PC-3 (cell line): ENCODE results near the gene SLIT1. TPM values are rescaled to one million over a fixed set of nuclear protein-coding genes. Genes with fewer than 3 reads are reported as not detected.

Source experiments
- ATAC-seq: fragments of 200-7000 bp; cut with Tn5 transposase; 2 replicates; pipeline ENCODE4 v1.9.1; 2020; ENCODE audit warnings: mild to moderate bottlenecking, moderate library complexity
- BruUV-seq: library from RNA; stranded (reverse); fragments of 400-500 nt; replicated peaks from 2 replicates; lab custom pipeline; 2021; lab: Mats Ljungman, UMichigan
- CTCF ChIA-PET: fragments of 300-600 bp; sonication (Branson Sonifier 250); formaldehyde crosslinking; loops from one replicate; lab custom pipeline; 2022; ENCODE audit warnings: antibody characterized with exemption; lab: Charles Lee
- POLR2A ChIA-PET: fragments of 300-600 bp; sonication (Branson Sonifier 250); formaldehyde crosslinking; loops from one replicate; lab custom pipeline; 2022; ENCODE audit warnings: antibody characterized with exemption; ENCODE audit not compliant: unreplicated experiment; lab: Charles Lee
- DNase-seq: peaks from one replicate; pipeline ENCODE4 v3.0.0-alpha.2; 2015
- H2AFZ ChIP-seq: fragments of 300-600 bp; sonication (generic); 2 replicates; pipeline ENCODE4 v1.6.0; 2016; ENCODE audit warnings: antibody characterized with exemption, low read length
- H3F3A ChIP-seq: fragments of 300-600 bp; sonication (generic); one replicate; pipeline ENCODE4 v1.6.0; 2017; ENCODE audit warnings: antibody characterized with exemption, low read length, control low read depth, mild to moderate bottlenecking; ENCODE audit not compliant: unreplicated experiment
- H3K27ac ChIP-seq: fragments of 300-600 bp; sonication (generic); 2 replicates; pipeline ENCODE4 v1.5.1; 2016; ENCODE audit warnings: mild to moderate bottlenecking, low read length
- H3K27me3 ChIP-seq: fragments of 300-600 bp; sonication (generic); 2 replicates; pipeline ENCODE4 v1.6.1; 2016; ENCODE audit warnings: low read length, mixed read lengths
- H3K36me3 ChIP-seq: fragments of 300-600 bp; sonication (generic); 2 replicates; pipeline ENCODE4 v1.6.1; 2016; ENCODE audit warnings: low read depth, mixed run types, low read length, mixed read lengths
- H3K4me1 ChIP-seq: fragments of 300-600 bp; sonication (generic); 2 replicates; pipeline ENCODE4 v1.5.1; 2016; ENCODE audit warnings: low read length; ENCODE audit not compliant: insufficient read depth
- H3K4me2 ChIP-seq: fragments of 300-600 bp; sonication (generic); 2 replicates; pipeline ENCODE4 v1.6.0; 2016; ENCODE audit warnings: low read length
- H3K4me3 ChIP-seq: fragments of 300-600 bp; sonication (generic); 2 replicates; pipeline ENCODE4 v1.5.1; 2016; ENCODE audit warnings: mild to moderate bottlenecking, low read length, mixed read lengths
- H3K79me2 ChIP-seq: fragments of 300-600 bp; sonication (generic); 2 replicates; pipeline ENCODE4 v1.6.1; 2017; ENCODE audit warnings: low read length, mixed read lengths
- H3K9ac ChIP-seq: fragments of 300-600 bp; sonication (generic); 2 replicates; pipeline ENCODE4 v1.6.0; 2016; ENCODE audit warnings: mild to moderate bottlenecking, low read length
- H3K9me2 ChIP-seq: fragments of 300-600 bp; sonication (generic); replicated peaks from 2 replicates; pipeline ENCODE4 v1.6.1; 2016; ENCODE audit warnings: mixed run types, low read length, mixed read lengths
- H3K9me3 ChIP-seq: fragments of 300-600 bp; sonication (generic); 2 replicates; pipeline ENCODE4 v1.6.1; 2016; ENCODE audit warnings: low read length, mixed read lengths
- H4K20me1 ChIP-seq: fragments of 300-600 bp; sonication (generic); 2 replicates; pipeline ENCODE4 v1.6.1; 2016; ENCODE audit warnings: low read length, mixed read lengths
- CTCF ChIP-seq: fragments of 300-600 bp; sonication (generic); conservative IDR thresholded peaks from 2 replicates; pipeline ENCODE4 v1.5.1; 2017; ENCODE audit warnings: antibody characterized with exemption, low read depth, mild to moderate bottlenecking, low read length
- EZH2 ChIP-seq: fragments of 300-600 bp; sonication (generic); IDR thresholded peaks from one replicate; pipeline ENCODE4 v1.6.1; 2017; ENCODE audit warnings: antibody characterized with exemption, mild to moderate bottlenecking, low read length; ENCODE audit not compliant: unreplicated experiment
- EZH2phosphoT487 ChIP-seq: fragments of 300-600 bp; sonication (generic); IDR thresholded peaks from 2 replicates; pipeline ENCODE4 v1.6.1; 2018; ENCODE audit warnings: mild to moderate bottlenecking, antibody characterized with exemption, low read length, borderline replicate concordance
- intact Hi-C: fragments of 100-400 bp; cut with micrococcal nuclease; formaldehyde crosslinking; loops from 2 replicates; pipeline ENCODE4 v1.9.0; 2023
- total RNA-seq: library from RNA; depleted of rRNA; stranded (reverse); fragments of >200 nt; gene quantifications from 2 replicates; pipeline ENCODE4 v1.2.3, GENCODE V29; 2014

SLIT1 gene
- total RNA-seq, 1 experiment from 2014 or later = not detected

DNA sequence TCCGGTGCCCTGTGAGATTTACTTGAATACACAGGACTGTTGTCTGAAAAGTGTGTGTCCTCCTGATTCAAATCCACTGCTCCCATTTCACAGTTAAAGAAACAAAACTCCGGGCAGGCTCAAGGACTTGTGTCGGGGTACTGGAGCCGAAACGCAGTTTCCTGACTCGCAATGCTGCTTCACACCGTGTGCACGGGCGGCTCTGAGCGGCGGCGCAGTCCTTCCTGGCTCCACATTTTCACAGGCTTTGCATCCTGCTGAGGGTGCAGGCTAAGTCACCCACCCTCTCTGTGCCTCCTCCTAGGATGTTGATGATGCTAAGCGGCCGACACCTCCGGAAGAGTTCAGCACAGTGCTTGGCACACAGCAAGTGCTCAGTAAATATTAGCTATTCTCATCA lies 65.4 kb downstream of the SLIT1 start:
- Histone ChIP-seq H3F3A (no peaks in the 10 kb centered on the region), H4K20me1 (no peaks in the 10 kb centered on the region), H3K9me2 (no peaks in the 10 kb centered on the region), H2AFZ (no peak overlapping the region), H3K4me1 (no peaks in the 10 kb centered on the region), H3K4me3 (no peak overlapping the region), H3K36me3 (no peaks in the 10 kb centered on the region), H3K9me3 (no peaks in the 10 kb centered on the region), H3K79me2 (no peaks in the 10 kb centered on the region), H3K4me2 (no peak overlapping the region), H3K9ac (no peak overlapping the region), H3K27ac (no peak overlapping the region), H3K27me3 (peaks cover 26% of the 10 kb centered on the region)
- ChIA-PET POLR2A (no interaction called here), CTCF (no interaction called here)
- BruUV-seq = no TSS peak
- DNase-seq = no peak
- ATAC-seq = no peak
- intact Hi-C loops = no loop called here
- no peak for TF ChIP-seq EZH2phosphoT487

GRCh38 chr10:97119058-97119745 lies 66.6 kb downstream of the SLIT1 start:
- TF ChIP-seq EZH2phosphoT487 (no peak), CTCF (no peak), EZH2 (no peak)
- Histone ChIP-seq H3K9me3 (no peaks in the 10 kb centered on the region), H3K36me3 (no peaks in the 10 kb centered on the region), H3F3A (no peaks in the 10 kb centered on the region), H3K4me2 (no peak overlapping the region), H3K9me2 (no peaks in the 10 kb centered on the region), H3K4me1 (no peaks in the 10 kb centered on the region), H2AFZ (no peak overlapping the region), H3K4me3 (no peak overlapping the region), H3K79me2 (no peaks in the 10 kb centered on the region), H3K27ac (no peak overlapping the region), H4K20me1 (no peaks in the 10 kb centered on the region), H3K27me3 (peaks cover 30% of the 10 kb centered on the region), H3K9ac (no peak overlapping the region)
- no peak for DNase-seq
- no TSS peak for BruUV-seq
- intact Hi-C loops = no loop called here
- CTCF ChIA-PET = no interaction called here
- POLR2A ChIA-PET = interaction anchor here (0.6 kb wide), 1 partner anchor 414 kb away, joined by 12 read pairs; no protein-coding TSS in a partner anchor
- no peak for ATAC-seq

- Histone ChIP-seq H3K79me2 (no peaks in the 10 kb centered on the region), H3K36me3 (no peaks in the 10 kb centered on the region), H3K9ac (no peak overlapping the region), H3K27me3 (peaks cover 24% of the 10 kb centered on the region), H2AFZ (no peak overlapping the region), H3K9me3 (no peaks in the 10 kb centered on the region), H3K4me2 (no peak overlapping the region), H3K27ac (no peak overlapping the region), H4K20me1 (no peaks in the 10 kb centered on the region), H3K9me2 (no peaks in the 10 kb centered on the region), H3K4me3 (no peak overlapping the region), H3F3A (no peaks in the 10 kb centered on the region), H3K4me1 (no peaks in the 10 kb centered on the region)
- TF ChIP-seq EZH2phosphoT487 (no peak), EZH2 (no peak), CTCF (peak; percentile 54)
- intact Hi-C loops = loop anchor here (2.0 kb wide), 1 partner anchor 45 kb away; no protein-coding TSS in a partner anchor
- POLR2A ChIA-PET = no interaction called here
- ATAC-seq (no peak; the same call in 1 of the 2 replicates), DNase-seq (peak; percentile 43)
- no TSS peak for BruUV-seq
- CTCF ChIA-PET = interaction anchor here (1.1 kb wide), 1 partner anchor 80 kb away, joined by 4 read pairs; no protein-coding TSS in a partner anchor
Observed at GRCh38 chr10:97117372-97117771, 68.4 kb downstream of the SLIT1 start.
